ENCODE results near the gene CMKLR1. TPM values are rescaled to one million over a fixed set of nuclear protein-coding genes. Genes with fewer than 3 reads are reported as not detected.

The CMKLR1 gene
- total RNA-seq, 1 experiment from 2014 or later = 0.66 TPM

- Histone ChIP-seq H3K23ac (ENCODE audit: insufficient read length, low read depth, low read length) (no peak overlapping the region), H3T11ph (ENCODE audit: low read length) (no peak overlapping the region), H3K9ac (ENCODE audit: extremely low read depth, insufficient read length, low read length) (no peak overlapping the region), H3K79me2 (ENCODE audit: insufficient read depth, low read length) (no peaks in the 10 kb centered on the region), H2BK20ac (ENCODE audit: low read depth, low read length, poor library complexity, severe bottlenecking) (no peak overlapping the region), H2BK15ac (ENCODE audit: low read depth, low read length) (no peak overlapping the region), H3K56ac (ENCODE audit: insufficient read length, low read depth, low read length) (no peak overlapping the region), H4K91ac (ENCODE audit: insufficient read length, low read depth, low read length) (no peak overlapping the region), H3K79me1 (ENCODE audit: insufficient read depth, low read depth, low read length, poor library complexity, severe bottlenecking) (no peaks in the 10 kb centered on the region), H3K4me1 (ENCODE audit: insufficient read depth, low read length) (no peaks in the 10 kb centered on the region), H2BK120ac (ENCODE audit: low read depth, low read length, poor library complexity, severe bottlenecking) (no peak overlapping the region), H4K5ac (ENCODE audit: insufficient read length, low read depth, low read length) (no peak overlapping the region), H2BK5ac (ENCODE audit: insufficient read length, low read length) (no peak overlapping the region), H3K27ac (ENCODE audit: insufficient read length, low read depth, low read length) (no peak overlapping the region), H3K4ac (ENCODE audit: low read depth, low read length) (no peak overlapping the region), H3K27me3 (ENCODE audit: insufficient read depth, low read length) (no peaks in the 10 kb centered on the region), H3K23me2 (ENCODE audit: insufficient read length, low read depth, low read length, poor library complexity, severe bottlenecking) (no peaks in the 10 kb centered on the region), H3K4me2 (ENCODE audit: insufficient read depth, insufficient read length, low read length) (no peak overlapping the region), H2BK12ac (ENCODE audit: insufficient read length, low read depth, low read length) (no peak overlapping the region), H4K20me1 (ENCODE audit: control insufficient read depth, insufficient read depth, insufficient read length) (no peaks in the 10 kb centered on the region), H4K8ac (replicated peaks; ENCODE audit: insufficient read length, low read depth, low read length) (no peak overlapping the region), H2AK5ac (ENCODE audit: insufficient read length, low read length) (no peak overlapping the region), H3K18ac (ENCODE audit: insufficient read length, low read depth, low read length) (no peak overlapping the region), H3K9me3 (ENCODE audit: control insufficient read depth, low read depth, low read length) (peaks cover 6% of the 10 kb centered on the region), H2AFZ (ENCODE audit: low read length) (no peak overlapping the region), H3K14ac (ENCODE audit: insufficient read depth, low read length) (no peak overlapping the region)
- peaks cover 12 to 23% of the 10 kb centered on the region in 2 experiments for H3K9me3 Mint-ChIP-seq
- H3K27me3 Mint-ChIP-seq (ENCODE audit: low read depth) = peaks cover 2% of the 10 kb centered on the region; the same call in 1 of the 2 replicates
- H3K4me3 Mint-ChIP-seq = no peak overlapping the region
- no peak for DNase-seq
- TF ChIP-seq, protein P1, sequence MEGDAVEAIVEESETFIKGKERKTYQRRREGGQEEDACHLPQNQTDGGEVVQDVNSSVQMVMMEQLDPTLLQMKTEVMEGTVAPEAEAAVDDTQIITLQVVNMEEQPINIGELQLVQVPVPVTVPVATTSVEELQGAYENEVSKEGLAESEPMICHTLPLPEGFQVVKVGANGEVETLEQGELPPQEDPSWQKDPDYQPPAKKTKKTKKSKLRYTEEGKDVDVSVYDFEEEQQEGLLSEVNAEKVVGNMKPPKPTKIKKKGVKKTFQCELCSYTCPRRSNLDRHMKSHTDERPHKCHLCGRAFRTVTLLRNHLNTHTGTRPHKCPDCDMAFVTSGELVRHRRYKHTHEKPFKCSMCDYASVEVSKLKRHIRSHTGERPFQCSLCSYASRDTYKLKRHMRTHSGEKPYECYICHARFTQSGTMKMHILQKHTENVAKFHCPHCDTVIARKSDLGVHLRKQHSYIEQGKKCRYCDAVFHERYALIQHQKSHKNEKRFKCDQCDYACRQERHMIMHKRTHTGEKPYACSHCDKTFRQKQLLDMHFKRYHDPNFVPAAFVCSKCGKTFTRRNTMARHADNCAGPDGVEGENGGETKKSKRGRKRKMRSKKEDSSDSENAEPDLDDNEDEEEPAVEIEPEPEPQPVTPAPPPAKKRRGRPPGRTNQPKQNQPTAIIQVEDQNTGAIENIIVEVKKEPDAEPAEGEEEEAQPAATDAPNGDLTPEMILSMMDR (conservative IDR thresholded peaks at IDR 0.05) = no peak
- H3K27ac Mint-ChIP-seq = no peak overlapping the region
- H3K4me1 Mint-ChIP-seq = peaks cover 22 to 23% of the 10 kb centered on the region in 2 experiments
- peaks cover 6 to 14% (median 7%) of the 10 kb centered on the region in 3 experiments for H3K36me3 Mint-ChIP-seq (ENCODE audit: insufficient read depth in 1 of 3, low read depth in 3 of 3)
- no CpG with 5 or more reads among the region's 1 CpG for WGBS (ENCODE audit: extremely low coverage, insufficient read length, low lambda C conversion rate)
These were observed 73.6 kb downstream of the CMKLR1 start for GRCh38 chr12:108265505-108265904.

All from H9 (cell line).